Uterus (tissue), 4 donors: ENCODE data around the gene CRYGC. TPM values are rescaled to one million over a fixed set of nuclear protein-coding genes. Genes with fewer than 3 reads are reported as not detected.

Experiments
- DNase-seq, 2 donors: peaks; one replicate each; pipeline ENCODE4 v3.0.0-alpha.2; 2019 to 2020
- H3K27ac ChIP-seq, 2 donors: fragments of 200-600 bp; sonication (generic); 1 replicate in 1 of 2; 2 replicates in 1 of 2; pipeline ENCODE4 v1.5.1; 2016 to 2018
- H3K27me3 ChIP-seq, 2 donors: fragments of 200-600 bp; sonication (generic); one replicate each; pipeline ENCODE4 v1.5.1; 2018 to 2019; ENCODE audit warnings: control low read depth in 1 of 2
- H3K36me3 ChIP-seq, 2 donors: fragments of 200-600 bp; sonication (generic); one replicate each; pipeline ENCODE4 v1.5.1; 2019; ENCODE audit warnings: control low read depth in 1 of 2
- H3K4me1 ChIP-seq, 2 donors: fragments of 200-600 bp; sonication (generic); one replicate each; pipeline ENCODE4 v1.5.1; 2018 to 2019; ENCODE audit warnings: control low read depth in 1 of 2
- H3K4me3 ChIP-seq, 2 donors: fragments of 200-600 bp; sonication (generic); 1 replicate in 1 of 2; 2 replicates in 1 of 2; pipeline ENCODE4 v1.5.1; 2018 to 2019; ENCODE audit warnings: mild to moderate bottlenecking in 1 of 2
- H3K9me3 ChIP-seq, 2 donors: fragments of 200-600 bp; sonication (generic); one replicate each; pipeline ENCODE4 v1.5.1; 2019; ENCODE audit warnings: control low read depth in 1 of 2
- POLR2A ChIP-seq, 2 donors: fragments of 450-650 bp; IDR thresholded peaks; one replicate each; pipeline ENCODE4 v1.6.1; 2016; ENCODE audit warnings: antibody characterized with exemption in 2 of 2, mild to moderate bottlenecking in 1 of 2, moderate library complexity in 1 of 2
- intact Hi-C: fragments of 100-400 bp; cut with DNase I; formaldehyde crosslinking; loops from one replicate; pipeline ENCODE4 v1.15.1; 2023; ENCODE audit warnings: low total_unique reads
- total RNA-seq, 4 donors: library from RNA; depleted of rRNA in 3 of 4; stranded (reverse); fragments of >200 nt in 3 of 4; gene quantifications; one replicate each; pipeline versions ENCODE4 v1.1.0 to v1.2.4, GENCODE V29; 2014 to 2023
- TF ChIP-seq, protein P1 (sequence below), 4 experiments: fragments of 200-600 bp in 2 of 4; fragments of 450-650 bp in 2 of 4; sonication (generic) in 2 of 4; IDR thresholded peaks; one replicate each; pipeline ENCODE4 v1.5.1; 2016 to 2019; ENCODE audit warnings: antibody characterized with exemption in 4 of 4, mild to moderate bottlenecking in 2 of 4, moderate library complexity in 1 of 4
- donor health status: DM: yes; HTN: yes; CAD: no.

Gene CRYGC, protein sequence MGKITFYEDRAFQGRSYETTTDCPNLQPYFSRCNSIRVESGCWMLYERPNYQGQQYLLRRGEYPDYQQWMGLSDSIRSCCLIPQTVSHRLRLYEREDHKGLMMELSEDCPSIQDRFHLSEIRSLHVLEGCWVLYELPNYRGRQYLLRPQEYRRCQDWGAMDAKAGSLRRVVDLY
- total RNA-seq, result not detected

DNA sequence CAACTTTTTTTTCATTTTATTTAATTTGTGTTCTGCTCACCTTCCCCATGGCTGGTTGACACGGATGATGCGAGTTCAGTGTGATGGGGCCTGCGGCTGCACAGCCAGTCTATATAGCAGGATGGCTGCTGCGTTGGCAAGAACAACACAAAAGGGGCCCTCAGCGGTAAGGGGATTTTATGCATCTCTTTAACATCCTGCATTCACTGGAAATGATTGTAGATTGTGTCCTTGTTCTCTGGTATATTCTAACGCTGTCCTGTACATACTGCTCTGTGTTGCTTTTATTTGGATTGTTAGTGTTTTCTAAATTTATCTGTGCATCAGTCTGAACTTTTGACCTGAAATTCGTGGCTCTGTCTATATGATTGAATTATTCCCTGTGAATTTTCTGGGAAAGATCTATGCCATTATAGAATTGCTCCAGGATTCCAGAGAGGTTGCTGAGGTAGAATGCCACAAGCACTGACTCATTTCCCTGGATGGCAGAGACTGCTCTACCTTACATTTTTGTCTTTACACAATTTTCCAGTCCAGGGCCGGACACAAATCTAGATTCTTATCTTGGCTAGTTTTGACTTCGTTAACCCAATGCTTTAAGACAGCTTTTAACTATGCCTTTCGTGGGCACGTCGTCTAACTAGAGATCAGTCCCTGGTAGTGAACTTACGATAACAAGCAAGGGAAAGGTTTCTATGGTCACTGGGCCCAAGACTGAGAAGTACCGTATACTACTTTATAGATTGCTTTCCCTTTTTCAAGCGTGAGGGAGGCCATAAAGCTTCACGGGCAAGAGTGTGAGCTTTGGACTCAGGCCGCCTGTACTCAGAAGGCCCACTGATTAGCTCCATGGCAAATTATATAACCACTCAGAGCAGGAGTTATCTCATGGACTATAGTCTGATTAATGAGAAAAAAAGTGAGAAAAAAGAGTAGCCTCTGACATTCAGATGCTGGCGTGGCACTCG, at the start of gene CRYGC:
TSS of gene CRYGC (minus strand) at position 85 of the 968 bp plus-strand sequence. CDS start at position 49, 36 bp downstream.
- TF ChIP-seq POLR2A (IDR thresholded peaks at IDR 0.05), result no peak
- TF ChIP-seq, protein P1, sequence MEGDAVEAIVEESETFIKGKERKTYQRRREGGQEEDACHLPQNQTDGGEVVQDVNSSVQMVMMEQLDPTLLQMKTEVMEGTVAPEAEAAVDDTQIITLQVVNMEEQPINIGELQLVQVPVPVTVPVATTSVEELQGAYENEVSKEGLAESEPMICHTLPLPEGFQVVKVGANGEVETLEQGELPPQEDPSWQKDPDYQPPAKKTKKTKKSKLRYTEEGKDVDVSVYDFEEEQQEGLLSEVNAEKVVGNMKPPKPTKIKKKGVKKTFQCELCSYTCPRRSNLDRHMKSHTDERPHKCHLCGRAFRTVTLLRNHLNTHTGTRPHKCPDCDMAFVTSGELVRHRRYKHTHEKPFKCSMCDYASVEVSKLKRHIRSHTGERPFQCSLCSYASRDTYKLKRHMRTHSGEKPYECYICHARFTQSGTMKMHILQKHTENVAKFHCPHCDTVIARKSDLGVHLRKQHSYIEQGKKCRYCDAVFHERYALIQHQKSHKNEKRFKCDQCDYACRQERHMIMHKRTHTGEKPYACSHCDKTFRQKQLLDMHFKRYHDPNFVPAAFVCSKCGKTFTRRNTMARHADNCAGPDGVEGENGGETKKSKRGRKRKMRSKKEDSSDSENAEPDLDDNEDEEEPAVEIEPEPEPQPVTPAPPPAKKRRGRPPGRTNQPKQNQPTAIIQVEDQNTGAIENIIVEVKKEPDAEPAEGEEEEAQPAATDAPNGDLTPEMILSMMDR (IDR thresholded peaks at IDR 0.05), result no peak
- no peak for DNase-seq
- H3K4me3 ChIP-seq, result no peak within 1 kb of the TSS
- H3K27me3 ChIP-seq, result no peaks in the 10 kb centered on the region
- intact Hi-C loops, result no loop called here
- no peak within 1 kb of the TSS for H3K27ac ChIP-seq
- no peaks in the 10 kb centered on the region for H3K9me3 ChIP-seq
- H3K4me1 ChIP-seq, result no peaks in the 10 kb centered on the region
- H3K36me3 ChIP-seq, result no peaks in the 10 kb centered on the region

DNA sequence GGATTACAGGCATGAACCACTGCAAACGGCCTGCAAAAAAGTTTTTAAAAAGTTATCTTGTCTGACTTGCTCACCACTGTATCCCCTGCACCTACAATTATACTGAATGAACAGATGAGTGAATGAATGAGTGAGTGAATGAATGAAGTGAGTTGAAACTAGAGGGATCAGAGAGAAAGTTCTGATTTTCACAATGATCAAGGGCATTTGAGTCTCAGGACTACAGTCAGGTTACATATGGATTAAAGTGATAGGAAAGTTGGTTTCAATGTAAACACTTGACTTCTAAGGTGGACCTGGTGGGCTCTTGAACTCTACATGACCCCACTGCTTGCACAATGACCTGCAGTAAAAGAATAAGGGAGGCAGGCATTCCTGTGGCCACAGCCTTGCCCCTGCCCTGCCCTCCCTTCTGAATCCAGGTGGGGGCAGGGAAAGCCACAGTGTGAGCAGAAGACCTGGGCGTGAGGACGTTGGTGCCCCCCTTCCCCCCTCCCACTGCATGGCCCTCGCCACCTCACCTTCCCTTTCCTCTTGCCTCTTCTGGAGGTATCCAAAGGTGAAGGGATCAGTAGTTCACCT, 49.5 kb upstream of the CRYGC start:
- Histone ChIP-seq H3K9me3 (no peaks in the 10 kb centered on the region), H3K36me3 (no peaks in the 10 kb centered on the region), H3K27me3 (no peaks in the 10 kb centered on the region), H3K4me1 (no peaks in the 10 kb centered on the region), H3K4me3 (no peak overlapping the region), H3K27ac (no peak overlapping the region)
- TF ChIP-seq POLR2A (IDR thresholded peaks at IDR 0.05), result no peak
- TF ChIP-seq, protein P1 (IDR thresholded peaks at IDR 0.05), result no peak
- DNase-seq, result no peak
- intact Hi-C loops, result no loop called here

GRCh38 chr2:208175840-208176153, 46.2 kb upstream of the CRYGC start:
- Histone ChIP-seq H3K4me1 (no peaks in the 10 kb centered on the region), H3K27ac (no peak overlapping the region), H3K4me3 (no peak overlapping the region), H3K36me3 (no peaks in the 10 kb centered on the region), H3K27me3 (no peaks in the 10 kb centered on the region), H3K9me3 (no peaks in the 10 kb centered on the region)
- TF ChIP-seq, protein P1 (IDR thresholded peaks at IDR 0.05), result no peak
- no peak for TF ChIP-seq POLR2A (IDR thresholded peaks at IDR 0.05)
- DNase-seq, result no peak
- intact Hi-C loops, result no loop called here

- H3K4me1 ChIP-seq, result no peaks in the 10 kb centered on the region
- no peak overlapping the region for H3K27ac ChIP-seq
- H3K27me3 ChIP-seq, result no peaks in the 10 kb centered on the region
- H3K9me3 ChIP-seq, result no peaks in the 10 kb centered on the region
- TF ChIP-seq POLR2A (IDR thresholded peaks at IDR 0.05), result no peak
- TF ChIP-seq, protein P1 (IDR thresholded peaks at IDR 0.05), result peak; percentile 62 to 79 (median 72)
- no peak overlapping the region for H3K4me3 ChIP-seq
- intact Hi-C loops, result no loop called here
- DNase-seq, result peak; percentile 65 to 72
- no peaks in the 10 kb centered on the region for H3K36me3 ChIP-seq
Observed at GRCh38 chr2:208175069-208175839, 45.6 kb upstream of the CRYGC start.
